Non-pigmented ciliary epithelial cell (primary cell): ENCODE data around the gene TSPAN10.

Experiments
- DNase-seq: peaks from one replicate; pipeline ENCODE4 v3.0.0-alpha.2; 2010; ENCODE audit warnings: low read depth

Gene TSPAN10

DNA sequence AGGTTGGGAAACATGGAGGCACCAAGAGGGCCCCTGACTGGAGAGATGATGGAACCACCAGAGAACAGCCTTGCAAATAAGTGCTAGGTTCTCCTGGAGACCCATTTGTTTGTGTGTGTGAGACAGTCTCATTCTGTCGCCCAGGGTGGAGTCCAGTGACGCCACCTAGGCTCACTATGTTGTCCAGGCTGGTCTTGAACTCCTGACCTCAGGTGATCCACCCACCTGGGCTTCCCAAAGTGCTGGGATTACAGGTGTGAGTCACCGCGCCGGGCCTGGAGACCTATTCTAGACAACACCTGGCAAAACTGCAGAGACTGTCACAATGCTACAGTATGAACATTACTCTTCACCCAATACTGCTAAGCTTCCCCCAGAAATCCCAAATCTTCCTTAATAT lies 1.6 kb upstream of the TSPAN10 start:
- DNase-seq: no peak

DNA sequence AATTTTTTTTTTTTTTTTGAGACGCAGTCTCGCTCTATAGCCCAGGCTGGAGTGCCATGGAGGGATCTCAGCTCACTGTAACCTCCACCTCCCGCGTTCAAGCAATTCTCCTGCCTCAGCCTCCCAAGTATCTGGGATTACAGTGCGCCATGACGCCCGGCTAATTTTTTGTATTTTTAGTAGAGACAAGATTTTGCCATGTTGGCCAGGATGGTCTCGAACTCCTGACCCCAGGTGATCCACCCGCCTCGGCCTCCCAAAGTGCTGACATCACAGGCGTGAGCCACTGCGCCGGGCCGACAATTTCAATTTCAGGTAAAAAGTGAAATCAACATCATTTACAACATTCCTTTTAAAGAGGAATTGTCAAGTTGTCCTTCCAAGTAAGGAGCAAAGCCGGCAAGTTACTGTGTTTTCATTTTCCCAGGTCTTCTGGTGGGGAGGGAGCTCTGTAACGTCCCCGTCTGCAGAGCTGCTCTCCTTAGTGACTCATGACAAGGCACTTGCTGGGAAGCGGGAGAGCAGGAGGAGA lies 957 bp upstream of the TSPAN10 start:
- peak; percentile 27 for DNase-seq

DNA sequence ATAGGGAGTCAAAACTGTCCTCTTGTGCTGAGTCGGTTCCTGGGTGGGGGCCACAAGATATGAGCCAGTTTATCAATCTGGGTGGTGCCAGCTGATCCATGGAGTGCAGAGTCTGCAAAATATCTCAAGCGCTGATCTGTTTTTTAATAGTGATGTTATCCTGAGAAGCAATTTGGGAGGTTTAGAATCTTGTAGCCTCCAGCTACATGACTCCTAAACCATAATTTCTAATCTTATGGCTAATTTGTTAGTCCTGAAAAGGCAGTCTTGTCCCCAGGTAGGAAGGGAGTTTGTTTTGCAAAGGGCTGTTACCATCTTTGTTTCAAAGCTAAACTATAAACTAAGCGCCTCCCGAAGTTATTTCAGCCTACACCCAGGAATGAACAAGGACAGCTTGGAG lies 1.7 kb downstream of the TSPAN10 start:
- DNase-seq: no peak

GRCh38 chr17:81640011-81640410 lies 3.0 kb downstream of the TSPAN10 start:
- no peak for DNase-seq

DNA sequence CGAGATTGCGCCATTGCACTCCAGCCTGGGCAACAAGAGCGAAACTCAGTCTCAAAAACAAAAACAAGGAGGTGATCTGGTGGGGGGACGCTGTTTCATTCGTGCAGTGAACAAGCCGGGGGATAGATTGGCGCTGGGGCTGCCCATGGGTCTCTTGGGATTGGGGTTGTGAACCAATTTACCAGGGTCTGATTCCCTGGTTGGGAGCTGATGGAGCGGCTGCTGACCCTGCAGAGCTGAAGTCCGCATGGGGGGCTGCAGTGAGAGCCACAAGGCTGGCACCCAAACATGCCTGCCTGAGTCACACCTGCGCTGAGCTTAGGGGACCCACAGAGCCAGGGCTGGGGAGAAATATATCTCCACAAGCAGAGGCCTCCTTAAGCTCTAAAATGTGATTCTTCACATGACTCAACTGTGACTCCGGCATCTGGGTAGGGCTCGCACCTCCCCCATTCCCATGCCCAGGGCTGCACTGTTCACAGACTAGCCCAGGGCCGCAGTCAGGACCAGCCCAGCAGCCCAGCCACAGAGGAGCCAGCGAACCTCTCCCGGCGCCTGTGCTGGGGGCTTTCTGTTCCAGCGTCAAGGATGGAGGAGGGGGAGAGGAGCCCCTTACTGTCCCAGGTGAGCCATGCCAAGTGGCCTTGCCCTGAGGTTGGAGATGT lies 5.0 kb downstream of the TSPAN10 start:
- DNase-seq: peak; percentile 26

- no peak for DNase-seq
Measured at GRCh38 chr17:81644496-81644895, 7.5 kb downstream of the TSPAN10 start.

GRCh38 chr17:81644976-81645952 lies 8.3 kb downstream of the TSPAN10 start:
- no peak for DNase-seq

GRCh38 chr17:81646869-81647600 lies 10.0 kb downstream of the TSPAN10 start:
- no peak for DNase-seq

DNA sequence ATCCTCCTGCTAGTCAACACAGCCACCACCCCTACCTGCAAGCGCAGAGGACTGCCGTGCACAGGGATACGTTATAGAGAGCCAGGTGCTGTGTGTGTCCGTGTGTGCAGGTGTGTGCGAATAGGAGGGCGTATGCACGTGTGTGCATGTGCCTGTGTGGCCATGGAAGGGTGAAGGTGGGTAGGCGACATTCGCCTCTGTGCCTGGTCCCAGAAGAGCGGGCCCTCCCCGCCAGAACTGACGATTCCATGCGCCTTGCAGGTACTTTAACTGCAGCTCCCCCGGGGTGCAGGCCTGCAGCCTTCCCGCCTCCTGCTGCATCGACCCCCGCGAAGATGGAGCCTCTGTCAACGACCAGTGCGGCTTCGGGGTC lies 10.6 kb downstream of the TSPAN10 start:
- DNase-seq: no peak

GRCh38 chr17:81648013-81648706 lies 11.2 kb downstream of the TSPAN10 start:
- DNase-seq: no peak

DNA sequence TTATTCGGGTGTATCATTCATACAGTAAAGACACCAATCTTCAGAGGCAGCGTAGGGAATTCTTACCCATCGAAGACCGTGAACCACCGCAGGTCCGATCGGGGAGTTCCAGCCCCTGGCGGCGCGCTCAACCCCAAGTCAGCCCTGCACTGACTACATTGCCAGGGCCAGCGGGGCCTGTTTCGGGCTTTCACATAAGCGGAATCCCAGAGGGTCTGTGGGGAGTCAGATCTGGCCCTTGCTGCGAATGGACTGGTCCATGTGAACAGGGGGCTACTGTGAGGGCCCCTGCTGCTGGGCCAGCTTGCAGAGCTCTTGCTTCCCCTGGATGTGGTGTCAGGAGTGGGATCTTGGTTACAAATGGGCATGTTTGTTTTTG lies 11.7 kb downstream of the TSPAN10 start:
- no peak for DNase-seq

DNA sequence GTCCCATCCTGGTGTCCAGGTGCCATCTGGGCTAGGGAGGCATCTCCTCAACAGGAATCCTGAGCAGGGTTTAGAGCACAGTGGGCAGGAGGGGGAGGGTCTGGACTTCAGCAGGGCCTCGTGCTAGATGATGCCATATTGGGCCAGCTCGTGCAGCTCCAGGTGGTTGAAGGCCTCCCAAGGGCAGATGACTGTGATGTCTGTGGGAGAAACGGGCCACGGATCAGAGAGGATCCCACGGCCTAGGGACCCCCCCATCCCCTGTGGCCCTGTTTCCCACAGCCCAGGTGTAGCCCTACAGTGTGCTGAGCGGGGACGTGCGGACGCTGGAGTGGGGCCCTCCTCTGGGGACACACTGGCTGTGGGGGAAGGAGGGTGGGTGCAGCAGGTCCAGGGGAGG lies 14.0 kb downstream of the TSPAN10 start:
- no peak for DNase-seq

- peak; percentile 27 for DNase-seq
Measured at GRCh38 chr17:81651692-81652091, 14.7 kb downstream of the TSPAN10 start.

DNA sequence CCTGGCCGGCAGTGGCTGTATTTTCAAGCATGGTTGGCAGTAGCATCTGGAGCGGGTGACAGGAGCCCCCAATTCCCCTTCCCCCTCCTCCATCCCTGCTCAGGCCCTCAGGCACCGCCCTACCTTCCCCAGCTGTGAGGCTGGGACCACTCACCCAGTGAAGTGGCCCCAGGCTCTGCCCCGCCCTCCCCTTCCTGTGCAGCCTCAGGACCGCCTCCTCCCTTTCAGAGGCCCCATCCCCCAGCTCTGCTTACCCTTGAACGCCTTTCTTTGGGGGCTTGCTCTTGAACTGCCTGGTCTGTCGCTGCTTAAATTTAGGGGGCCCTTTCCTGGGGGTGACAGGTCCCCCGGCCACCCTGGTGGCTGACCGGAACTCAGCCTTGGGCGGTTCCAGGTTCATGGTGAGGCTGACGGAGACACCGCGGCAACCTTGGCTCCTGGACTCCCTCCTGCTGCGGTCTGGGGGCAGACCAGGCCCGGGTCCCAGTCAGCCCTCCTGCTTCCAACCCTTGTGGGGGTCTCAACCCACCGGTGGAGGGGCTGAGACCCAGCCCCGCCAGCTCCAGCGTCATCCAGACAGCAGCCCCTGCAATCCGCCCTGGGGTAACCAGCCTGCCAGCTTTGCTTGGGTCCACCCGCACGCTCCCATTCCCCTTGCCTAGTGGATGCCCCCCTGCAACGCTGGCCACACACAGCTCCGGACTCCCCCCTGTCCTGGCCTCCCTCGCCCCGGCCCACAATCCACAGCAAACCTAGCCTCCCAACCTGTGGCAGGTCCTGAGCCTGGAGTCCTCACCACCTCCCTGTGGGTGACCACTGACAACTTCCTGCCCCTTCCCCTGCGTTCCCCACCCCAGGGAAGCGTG lies 16.1 kb downstream of the TSPAN10 start:
- no peak for DNase-seq

DNA sequence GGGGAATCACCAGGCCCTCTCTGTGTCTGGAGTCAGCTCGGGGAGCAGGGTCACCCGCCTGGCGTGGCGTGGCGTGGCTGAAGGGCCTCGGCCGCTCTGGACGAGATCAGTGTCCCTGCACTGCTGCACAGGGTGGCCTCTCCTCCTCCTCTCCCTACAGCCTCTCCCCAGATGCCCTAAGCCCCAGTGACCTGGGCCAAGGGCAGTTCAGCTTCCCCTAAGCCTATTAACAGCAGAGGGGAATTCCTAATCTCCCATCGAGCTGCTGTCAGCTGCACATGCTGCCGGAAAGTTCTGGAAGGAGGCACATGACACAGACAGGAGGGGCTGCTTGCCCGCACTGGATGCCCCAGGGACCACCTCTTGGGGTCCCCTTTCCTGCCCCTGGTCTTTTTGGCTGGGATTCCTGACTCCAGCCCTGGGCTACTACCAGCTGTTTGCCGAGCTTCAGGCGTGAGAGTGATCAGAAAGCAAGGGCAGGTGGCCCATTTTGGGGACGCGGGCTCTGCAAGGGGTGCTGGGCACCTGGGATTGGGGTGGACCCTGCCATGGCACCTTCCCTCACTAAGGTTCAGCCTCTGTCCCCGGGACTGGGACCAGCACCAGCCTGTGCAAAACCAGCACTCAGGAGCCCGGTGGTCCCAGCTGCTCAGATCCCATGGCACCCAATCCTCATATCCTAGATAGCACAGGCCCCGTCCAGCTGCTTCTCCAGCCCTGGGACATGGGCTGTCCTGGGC lies 18.6 kb downstream of the TSPAN10 start:
- DNase-seq: no peak

GRCh38 chr17:81656118-81656743 lies 19.2 kb downstream of the TSPAN10 start, which contains the start of gene PDE6G:
TSS of gene PDE6G (minus strand) at chr17:81656542. CDS start at chr17:81653305, 3,237 bp downstream.
- DNase-seq: no peak

DNA sequence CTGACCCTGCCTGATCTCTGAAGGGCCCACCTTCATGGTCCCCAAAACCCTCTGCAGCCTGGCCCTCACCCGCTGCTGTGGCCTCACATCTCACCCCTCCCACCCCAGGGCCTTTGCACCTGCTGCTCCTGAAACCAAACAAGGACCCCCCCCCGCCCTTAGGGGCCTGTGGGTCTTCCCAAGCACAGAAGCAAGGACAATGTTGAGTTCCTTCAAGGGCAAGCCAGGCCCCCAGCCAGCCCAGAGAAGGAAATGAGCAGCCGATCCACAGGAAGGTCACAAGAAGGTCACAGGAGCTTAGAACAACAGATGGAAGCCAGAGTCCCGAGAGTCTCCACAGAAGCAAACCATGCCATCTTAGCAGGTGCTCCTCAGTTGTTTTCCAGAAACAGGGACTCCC lies 19.8 kb downstream of the TSPAN10 start:
- no peak for DNase-seq

DNA sequence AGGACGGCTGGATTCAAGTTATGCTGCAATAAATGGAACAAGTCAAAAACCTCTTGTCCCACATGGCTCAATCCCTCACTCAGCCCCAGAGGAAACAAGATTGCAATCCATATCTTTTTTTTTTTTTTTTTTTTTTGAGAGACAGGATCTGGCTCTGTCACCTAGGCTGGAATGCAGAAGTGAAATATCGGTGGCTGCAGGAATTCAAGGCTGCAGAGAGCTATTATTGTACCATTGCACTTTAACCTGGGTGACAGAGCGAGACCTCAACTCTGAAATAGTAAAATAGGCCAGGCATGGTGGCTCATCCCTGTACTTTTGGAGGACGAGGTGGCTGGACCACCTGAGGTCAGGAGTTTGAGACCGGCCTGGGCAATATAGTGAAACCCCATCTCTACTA lies 22.0 kb downstream of the TSPAN10 start:
- DNase-seq: no peak

GRCh38 chr17:81660441-81660840 lies 23.4 kb downstream of the TSPAN10 start:
- no peak for DNase-seq

DNA sequence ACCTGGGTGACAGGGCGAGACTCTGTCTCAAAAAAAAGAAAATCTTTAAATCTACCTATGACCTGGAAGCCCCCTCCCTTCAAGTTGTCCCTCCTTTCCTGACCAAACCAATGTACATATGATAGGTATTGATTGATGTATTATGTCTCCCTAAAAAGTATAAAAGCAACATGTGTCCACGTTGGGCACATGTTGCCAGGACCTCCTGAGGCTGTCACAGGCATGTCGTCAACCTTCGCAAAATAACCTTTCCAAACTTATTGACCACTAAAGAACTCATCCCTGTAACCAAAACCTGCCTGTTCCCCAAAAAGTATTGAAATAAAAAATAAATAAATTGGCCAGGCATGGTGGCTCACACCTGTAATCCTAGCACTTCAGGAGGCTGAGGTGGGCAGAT lies 25.0 kb downstream of the TSPAN10 start:
- DNase-seq: no peak
